ENCODE data around the gene CCDC91. TPM values are rescaled to one million over a fixed set of nuclear protein-coding genes. Genes with fewer than 3 reads are reported as not detected.

CCDC91 gene
- polyA plus RNA-seq, 1 donor from 2014 or later = 11.6 TPM

DNA sequence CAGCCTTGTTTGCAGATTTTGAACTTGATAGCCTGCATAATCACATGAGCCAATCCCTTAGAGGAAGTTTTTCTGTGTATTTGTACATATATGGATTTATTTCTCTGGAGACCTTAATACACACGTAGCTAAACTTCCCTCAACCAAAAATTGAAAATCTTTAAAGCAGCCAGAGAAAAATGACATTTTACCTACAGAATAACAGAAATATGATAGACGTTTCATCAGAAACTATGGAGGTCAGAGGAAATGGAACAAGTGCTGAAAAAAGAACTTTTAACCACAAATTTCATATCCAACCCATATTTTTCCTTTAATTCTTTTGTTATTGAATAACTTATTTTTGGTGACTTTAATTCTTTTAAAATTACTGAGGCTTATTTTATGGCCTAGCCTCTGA lies 177.7 kb downstream of the CCDC91 start:
- no peaks in the 10 kb centered on the region for H4K20me1 ChIP-seq (ENCODE audit: insufficient read depth)
- no peaks in the 10 kb centered on the region for H3K79me2 ChIP-seq (replicated peaks; ENCODE audit: insufficient read depth, low read length)
- H2AFZ ChIP-seq (ENCODE audit: low read depth, low read length) = no peak overlapping the region
- no peak for TF ChIP-seq EZH2 (IDR thresholded peaks at IDR 0.05; ENCODE audit: borderline replicate concordance, insufficient read depth, low read length, poor library complexity, severe bottlenecking)
- TF ChIP-seq POLR2AphosphoS5 (IDR thresholded peaks at IDR 0.05) = no peak
- TF ChIP-seq, protein P1, sequence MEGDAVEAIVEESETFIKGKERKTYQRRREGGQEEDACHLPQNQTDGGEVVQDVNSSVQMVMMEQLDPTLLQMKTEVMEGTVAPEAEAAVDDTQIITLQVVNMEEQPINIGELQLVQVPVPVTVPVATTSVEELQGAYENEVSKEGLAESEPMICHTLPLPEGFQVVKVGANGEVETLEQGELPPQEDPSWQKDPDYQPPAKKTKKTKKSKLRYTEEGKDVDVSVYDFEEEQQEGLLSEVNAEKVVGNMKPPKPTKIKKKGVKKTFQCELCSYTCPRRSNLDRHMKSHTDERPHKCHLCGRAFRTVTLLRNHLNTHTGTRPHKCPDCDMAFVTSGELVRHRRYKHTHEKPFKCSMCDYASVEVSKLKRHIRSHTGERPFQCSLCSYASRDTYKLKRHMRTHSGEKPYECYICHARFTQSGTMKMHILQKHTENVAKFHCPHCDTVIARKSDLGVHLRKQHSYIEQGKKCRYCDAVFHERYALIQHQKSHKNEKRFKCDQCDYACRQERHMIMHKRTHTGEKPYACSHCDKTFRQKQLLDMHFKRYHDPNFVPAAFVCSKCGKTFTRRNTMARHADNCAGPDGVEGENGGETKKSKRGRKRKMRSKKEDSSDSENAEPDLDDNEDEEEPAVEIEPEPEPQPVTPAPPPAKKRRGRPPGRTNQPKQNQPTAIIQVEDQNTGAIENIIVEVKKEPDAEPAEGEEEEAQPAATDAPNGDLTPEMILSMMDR (IDR thresholded peaks at IDR 0.05; ENCODE audit: poor library complexity, severe bottlenecking) = no peak
- TF ChIP-seq MXI1 (conservative IDR thresholded peaks at IDR 0.05; ENCODE audit: poor library complexity, severe bottlenecking) = no peak
- TF ChIP-seq, protein P2, sequence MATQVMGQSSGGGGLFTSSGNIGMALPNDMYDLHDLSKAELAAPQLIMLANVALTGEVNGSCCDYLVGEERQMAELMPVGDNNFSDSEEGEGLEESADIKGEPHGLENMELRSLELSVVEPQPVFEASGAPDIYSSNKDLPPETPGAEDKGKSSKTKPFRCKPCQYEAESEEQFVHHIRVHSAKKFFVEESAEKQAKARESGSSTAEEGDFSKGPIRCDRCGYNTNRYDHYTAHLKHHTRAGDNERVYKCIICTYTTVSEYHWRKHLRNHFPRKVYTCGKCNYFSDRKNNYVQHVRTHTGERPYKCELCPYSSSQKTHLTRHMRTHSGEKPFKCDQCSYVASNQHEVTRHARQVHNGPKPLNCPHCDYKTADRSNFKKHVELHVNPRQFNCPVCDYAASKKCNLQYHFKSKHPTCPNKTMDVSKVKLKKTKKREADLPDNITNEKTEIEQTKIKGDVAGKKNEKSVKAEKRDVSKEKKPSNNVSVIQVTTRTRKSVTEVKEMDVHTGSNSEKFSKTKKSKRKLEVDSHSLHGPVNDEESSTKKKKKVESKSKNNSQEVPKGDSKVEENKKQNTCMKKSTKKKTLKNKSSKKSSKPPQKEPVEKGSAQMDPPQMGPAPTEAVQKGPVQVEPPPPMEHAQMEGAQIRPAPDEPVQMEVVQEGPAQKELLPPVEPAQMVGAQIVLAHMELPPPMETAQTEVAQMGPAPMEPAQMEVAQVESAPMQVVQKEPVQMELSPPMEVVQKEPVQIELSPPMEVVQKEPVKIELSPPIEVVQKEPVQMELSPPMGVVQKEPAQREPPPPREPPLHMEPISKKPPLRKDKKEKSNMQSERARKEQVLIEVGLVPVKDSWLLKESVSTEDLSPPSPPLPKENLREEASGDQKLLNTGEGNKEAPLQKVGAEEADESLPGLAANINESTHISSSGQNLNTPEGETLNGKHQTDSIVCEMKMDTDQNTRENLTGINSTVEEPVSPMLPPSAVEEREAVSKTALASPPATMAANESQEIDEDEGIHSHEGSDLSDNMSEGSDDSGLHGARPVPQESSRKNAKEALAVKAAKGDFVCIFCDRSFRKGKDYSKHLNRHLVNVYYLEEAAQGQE (IDR thresholded peaks at IDR 0.05; ENCODE audit: borderline replicate concordance) = no peak
- TF ChIP-seq SMC3 (conservative IDR thresholded peaks at IDR 0.05; ENCODE audit: poor library complexity) = no peak
- no peak for TF ChIP-seq TAF1 (IDR thresholded peaks at IDR 0.05; ENCODE audit: low read depth)
- no peak for TF ChIP-seq EP300 (conservative IDR thresholded peaks at IDR 0.05; ENCODE audit: poor library complexity, severe bottlenecking)
- no peak for TF ChIP-seq RAD21 (conservative IDR thresholded peaks at IDR 0.05)
- H3K9me3 ChIP-seq (ENCODE audit: low read length) = peaks cover 10% of the 10 kb centered on the region
- H3K4me2 ChIP-seq (ENCODE audit: low read length) = no peak overlapping the region
- no peaks in the 10 kb centered on the region for H3K27me3 ChIP-seq (ENCODE audit: insufficient read depth, low read depth, low read length)
- H3K4me3 ChIP-seq (ENCODE audit: low read length) = no peak overlapping the region
- H3F3A ChIP-seq (ENCODE audit: insufficient read depth, low read length, poor library complexity, severe bottlenecking) = no peaks in the 10 kb centered on the region
- no peaks in the 10 kb centered on the region for H3K9me2 ChIP-seq (ENCODE audit: insufficient read depth, low read length)
- no peak overlapping the region for H3K27ac ChIP-seq (ENCODE audit: low read length)
- no peaks in the 10 kb centered on the region for H3K36me3 ChIP-seq (ENCODE audit: insufficient read depth, low read length)
- H3K9ac ChIP-seq (ENCODE audit: low read length) = no peak overlapping the region

DNA sequence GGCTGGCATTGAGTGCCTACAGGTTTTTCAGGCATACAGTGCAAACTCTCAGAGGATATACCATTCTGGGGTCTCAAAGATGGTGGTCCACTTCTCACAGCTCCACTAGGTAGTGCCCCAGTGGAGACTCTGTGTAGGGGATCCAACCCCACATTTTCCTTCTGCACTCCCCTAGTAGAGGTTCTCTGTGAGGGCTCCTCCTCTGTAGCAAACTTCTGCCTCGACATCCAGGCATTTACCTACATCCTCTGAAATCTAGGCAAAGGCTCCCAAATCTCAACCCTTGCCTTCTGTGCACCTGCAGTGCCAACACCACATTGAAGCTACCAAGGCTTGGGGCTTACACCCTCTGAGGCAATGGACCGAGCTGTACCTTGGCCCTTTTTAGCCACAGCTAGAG lies 179.2 kb downstream of the CCDC91 start:
- no peaks in the 10 kb centered on the region for H3K79me2 ChIP-seq (replicated peaks; ENCODE audit: insufficient read depth, low read length)
- H3K9me2 ChIP-seq (ENCODE audit: insufficient read depth, low read length) = no peaks in the 10 kb centered on the region
- peaks cover 10% of the 10 kb centered on the region for H3K9me3 ChIP-seq (ENCODE audit: low read length)
- TF ChIP-seq EP300 (conservative IDR thresholded peaks at IDR 0.05; ENCODE audit: poor library complexity, severe bottlenecking) (no peak), EZH2 (IDR thresholded peaks at IDR 0.05; ENCODE audit: borderline replicate concordance, insufficient read depth, low read length, poor library complexity, severe bottlenecking) (no peak), TAF1 (IDR thresholded peaks at IDR 0.05; ENCODE audit: low read depth) (no peak), SMC3 (conservative IDR thresholded peaks at IDR 0.05; ENCODE audit: poor library complexity) (no peak), RAD21 (conservative IDR thresholded peaks at IDR 0.05) (no peak), MXI1 (conservative IDR thresholded peaks at IDR 0.05; ENCODE audit: poor library complexity, severe bottlenecking) (no peak), POLR2AphosphoS5 (IDR thresholded peaks at IDR 0.05) (no peak)
- TF ChIP-seq, protein P2 (IDR thresholded peaks at IDR 0.05; ENCODE audit: borderline replicate concordance) = no peak
- TF ChIP-seq, protein P1 (IDR thresholded peaks at IDR 0.05; ENCODE audit: poor library complexity, severe bottlenecking) = no peak
- H3K27ac ChIP-seq (ENCODE audit: low read length) = no peak overlapping the region
- no peak overlapping the region for H3K4me2 ChIP-seq (ENCODE audit: low read length)
- no peaks in the 10 kb centered on the region for H3K27me3 ChIP-seq (ENCODE audit: insufficient read depth, low read depth, low read length)
- H4K20me1 ChIP-seq (ENCODE audit: insufficient read depth) = no peaks in the 10 kb centered on the region
- no peaks in the 10 kb centered on the region for H3K36me3 ChIP-seq (ENCODE audit: insufficient read depth, low read length)
- H3K9ac ChIP-seq (ENCODE audit: low read length) = no peak overlapping the region
- no peaks in the 10 kb centered on the region for H3F3A ChIP-seq (ENCODE audit: insufficient read depth, low read length, poor library complexity, severe bottlenecking)
- H3K4me3 ChIP-seq (ENCODE audit: low read length) = no peak overlapping the region
- H2AFZ ChIP-seq (ENCODE audit: low read depth, low read length) = no peak overlapping the region

Data from neural cell (in vitro differentiated cells).